ENCODE data around the gene CATSPER3. TPM values are rescaled to one million over a fixed set of nuclear protein-coding genes. Genes with fewer than 3 reads are reported as not detected.

The CATSPER3 gene
- total RNA-seq, 2 experiments from 2014 or later = 0.17 TPM

- CTCF ChIA-PET = no interaction called here
- POLR2A ChIA-PET = no interaction called here
Measured at GRCh38 chr5:135009736-135010501, 42.2 kb downstream of the CATSPER3 start.

GRCh38 chr5:135010502-135011354 lies 43.0 kb downstream of the CATSPER3 start:
- POLR2A ChIA-PET = interaction anchor here (0.6 kb wide), 1 partner anchor 254 kb away, joined by 5 read pairs; no protein-coding TSS in a partner anchor
- CTCF ChIA-PET = interaction anchor here (0.6 to 0.9 kb wide), 2 partner anchors 25 to 48 kb away, joined by 3 read pairs; no protein-coding TSS in a partner anchor

GRCh38 chr5:135011355-135012032 lies 43.8 kb downstream of the CATSPER3 start:
- POLR2A ChIA-PET = no interaction called here

GRCh38 chr5:135012033-135012588 lies 44.4 kb downstream of the CATSPER3 start:
- POLR2A ChIA-PET = no interaction called here
- CTCF ChIA-PET = interaction anchor here (0.9 kb wide), 1 partner anchor 47 kb away, joined by 3 read pairs; no protein-coding TSS in a partner anchor

More at GRCh38 chr5:135011355-135012032, 43.8 kb downstream of the CATSPER3 start:
- CTCF ChIA-PET = interaction anchor here (0.6 to 0.9 kb wide), 2 partner anchors 25 to 48 kb away, joined by 3 read pairs; no protein-coding TSS in a partner anchor

GRCh38 chr5:135012951-135013391 lies 45.3 kb downstream of the CATSPER3 start:
- CTCF ChIA-PET = no interaction called here
- POLR2A ChIA-PET = no interaction called here

GRCh38 chr5:135013445-135013844 lies 45.7 kb downstream of the CATSPER3 start:
- ChIA-PET CTCF (no interaction called here), POLR2A (no interaction called here)

GRCh38 chr5:135013947-135014570 lies 46.4 kb downstream of the CATSPER3 start:
- ChIA-PET CTCF (no interaction called here), POLR2A (no interaction called here)

- ChIA-PET POLR2A (no interaction called here), CTCF (no interaction called here)
Measured at GRCh38 chr5:135015942-135016341, 48.2 kb downstream of the CATSPER3 start.

GRCh38 chr5:135016861-135017290 lies 49.2 kb downstream of the CATSPER3 start:
- POLR2A ChIA-PET = no interaction called here
- CTCF ChIA-PET = no interaction called here

- ChIA-PET POLR2A (no interaction called here), CTCF (no interaction called here)
Measured at GRCh38 chr5:135018457-135018856, 50.8 kb downstream of the CATSPER3 start.

GRCh38 chr5:135019314-135019713 lies 51.6 kb downstream of the CATSPER3 start:
- POLR2A ChIA-PET = no interaction called here
- CTCF ChIA-PET = no interaction called here

GRCh38 chr5:135020111-135020895 lies 52.6 kb downstream of the CATSPER3 start:
- ChIA-PET POLR2A (no interaction called here), CTCF (no interaction called here)

- POLR2A ChIA-PET = no interaction called here
- CTCF ChIA-PET = no interaction called here
Measured at GRCh38 chr5:135024956-135025729, 57.4 kb downstream of the CATSPER3 start.

GRCh38 chr5:135025730-135026644 lies 58.3 kb downstream of the CATSPER3 start:
- ChIA-PET CTCF (no interaction called here), POLR2A (no interaction called here)

- POLR2A ChIA-PET = no interaction called here
- CTCF ChIA-PET = no interaction called here
Measured at GRCh38 chr5:135026645-135027265, 59.0 kb downstream of the CATSPER3 start.

- ChIA-PET POLR2A (no interaction called here), CTCF (no interaction called here)
Measured at GRCh38 chr5:135027266-135027696, 59.6 kb downstream of the CATSPER3 start.
